Activated CD4-positive, alpha-beta T cell treated with anti-CD3 and anti-CD28 coated beads, Interleukin-2, Interleukin-6, amounts not matched to agents 100 ng/mL and 50 ng/mL, durations not matched to agents 16 hours and 8 hours (primary cell): ENCODE results near the gene GPR18.

ENCODE experiments used
- DNase-seq: peaks from one replicate; pipeline ENCODE4 v3.0.0-alpha.2; 2020

GPR18 gene

GRCh38 chr13:99206226-99206625 lies 52.0 kb downstream of the GPR18 start:
- DNase-seq: no peak

GRCh38 chr13:99205621-99206220 lies 52.5 kb downstream of the GPR18 start:
- no peak for DNase-seq
